Ectodermal cell (in vitro differentiated cells): ENCODE measurements around the gene IGSF3.

ENCODE experiments used
- H3K27ac ChIP-seq: 2 replicates; pipeline ENCODE4 v1.7.0; 2013; ENCODE audit warnings: mild to moderate bottlenecking, low read depth, low read length; ENCODE audit not compliant: insufficient read depth, poor library complexity, severe bottlenecking
- H3K27me3 ChIP-seq: 2 replicates; pipeline ENCODE4 v1.7.0; 2013; ENCODE audit warnings: mild to moderate bottlenecking, low read length; ENCODE audit not compliant: insufficient read depth, control insufficient read depth, poor library complexity, severe bottlenecking
- H3K36me3 ChIP-seq: one replicate; pipeline ENCODE4 v1.7.0; 2013; ENCODE audit warnings: low read length; ENCODE audit not compliant: control insufficient read depth, insufficient read depth
- H3K4me1 ChIP-seq: one replicate; pipeline ENCODE4 v1.7.0; 2013; ENCODE audit warnings: low read length; ENCODE audit not compliant: control insufficient read depth, insufficient read depth
- H3K4me3 ChIP-seq: 2 replicates; pipeline ENCODE4 v1.7.0; 2013; ENCODE audit warnings: low read depth, low read length, control low read depth; ENCODE audit not compliant: insufficient read depth
- H3K9me3 ChIP-seq: 2 replicates; pipeline ENCODE4 v1.7.0; 2013; ENCODE audit warnings: mild to moderate bottlenecking, low read length, moderate library complexity; ENCODE audit not compliant: control insufficient read depth
- WGBS, 2 experiments: methylation state at CpG; one replicate each; pipeline ENCODE4 v1.1.7; 2013; ENCODE audit warnings: missing lambda C conversion rate in 2 of 2; 5-methylcytosine and 5-hydroxymethylcytosine counted together

Gene IGSF3

DNA sequence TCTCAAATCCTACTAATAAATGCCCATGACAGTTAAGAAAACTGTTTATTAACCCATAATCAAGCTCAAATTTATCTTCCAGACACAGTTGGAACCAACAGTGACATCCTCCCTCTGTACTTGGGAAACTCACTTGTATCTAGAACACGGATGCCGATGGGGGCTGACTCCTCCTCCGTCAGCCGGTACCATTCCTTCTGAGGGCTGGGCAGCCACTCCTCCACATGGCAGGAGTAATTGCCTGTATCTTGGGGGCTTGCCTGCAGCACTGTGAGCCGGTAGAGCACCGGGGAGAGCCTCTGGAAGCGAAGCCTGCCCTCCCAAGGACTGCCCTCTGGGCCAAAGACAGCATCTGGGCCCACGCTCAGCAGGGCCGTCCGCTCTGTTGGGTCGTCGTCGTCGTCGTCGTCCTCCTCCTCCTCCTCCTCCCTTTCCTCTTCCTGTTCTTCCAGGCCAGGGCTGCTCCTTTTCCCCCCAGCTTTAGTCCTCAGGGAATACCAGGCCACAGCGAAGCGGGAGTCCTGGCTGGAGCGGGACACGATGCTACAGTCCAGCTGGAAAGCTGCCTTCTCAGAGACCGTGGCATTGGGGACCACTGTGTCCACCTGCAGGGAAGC, 88.2 kb downstream of the IGSF3 start:
- 85 to 87% methylated on average over 21 of the region's 21 CpGs for WGBS, 2 experiments
- Histone ChIP-seq H3K27ac (no peak overlapping the region), H3K36me3 (no peaks in the 10 kb centered on the region), H3K4me1 (no peaks in the 10 kb centered on the region), H3K4me3 (no peak overlapping the region), H3K27me3 (no peaks in the 10 kb centered on the region), H3K9me3 (no peaks in the 10 kb centered on the region)

DNA sequence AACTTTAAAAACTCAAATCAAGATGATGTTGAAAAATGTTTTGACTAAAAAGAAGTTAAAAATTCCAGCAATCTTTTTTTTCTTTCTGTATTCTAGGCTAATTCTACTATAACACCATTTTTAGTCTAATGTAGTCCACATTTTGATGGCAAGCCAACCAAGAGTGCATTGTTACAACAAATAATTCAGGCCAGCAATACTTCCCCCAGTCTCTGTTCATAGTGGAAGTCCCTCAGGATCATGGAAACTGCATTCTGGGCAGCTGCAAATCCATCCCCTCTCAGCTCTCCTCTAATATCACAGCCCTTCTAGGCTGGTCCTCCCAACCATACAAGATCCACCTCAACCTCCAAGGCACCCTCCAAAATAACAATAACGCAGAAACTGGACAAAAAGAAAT, 89.0 kb downstream of the IGSF3 start:
- Histone ChIP-seq H3K27me3 (no peaks in the 10 kb centered on the region), H3K27ac (no peak overlapping the region), H3K4me3 (no peak overlapping the region), H3K9me3 (no peaks in the 10 kb centered on the region), H3K36me3 (no peaks in the 10 kb centered on the region), H3K4me1 (no peaks in the 10 kb centered on the region)
- 85 to 96% methylated on average over 1 of the region's 1 CpG for WGBS, 2 experiments

DNA sequence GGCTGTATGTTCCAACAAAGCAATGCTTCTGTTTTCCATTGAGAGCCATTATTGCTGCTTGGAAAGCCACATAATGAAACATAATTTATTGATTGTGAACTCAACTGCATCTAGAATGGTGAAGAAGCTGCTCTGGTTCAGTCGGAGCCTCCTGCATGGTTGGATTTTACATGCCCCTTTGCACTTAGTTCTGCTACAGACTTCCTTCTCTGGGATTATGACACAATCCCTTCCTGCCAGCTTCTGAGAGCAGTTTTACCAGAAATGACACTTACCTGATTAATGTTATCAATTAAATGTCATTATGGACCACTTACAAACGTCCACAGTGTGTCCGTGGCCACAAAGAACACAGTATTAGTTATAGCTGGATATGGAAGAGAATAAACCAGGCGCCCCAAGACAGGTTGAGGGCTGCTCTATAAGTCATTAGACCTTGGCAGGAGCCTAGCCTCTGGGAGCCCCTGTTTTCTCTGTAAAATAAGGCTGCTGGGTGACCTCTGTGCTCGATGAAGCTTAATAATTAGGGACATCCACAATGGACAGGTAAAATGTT, 89.7 kb downstream of the IGSF3 start:
- Histone ChIP-seq H3K27ac (no peak overlapping the region), H3K36me3 (no peaks in the 10 kb centered on the region)
- 93 to 96% methylated on average over 5 of the region's 5 CpGs for WGBS, 2 experiments

DNA sequence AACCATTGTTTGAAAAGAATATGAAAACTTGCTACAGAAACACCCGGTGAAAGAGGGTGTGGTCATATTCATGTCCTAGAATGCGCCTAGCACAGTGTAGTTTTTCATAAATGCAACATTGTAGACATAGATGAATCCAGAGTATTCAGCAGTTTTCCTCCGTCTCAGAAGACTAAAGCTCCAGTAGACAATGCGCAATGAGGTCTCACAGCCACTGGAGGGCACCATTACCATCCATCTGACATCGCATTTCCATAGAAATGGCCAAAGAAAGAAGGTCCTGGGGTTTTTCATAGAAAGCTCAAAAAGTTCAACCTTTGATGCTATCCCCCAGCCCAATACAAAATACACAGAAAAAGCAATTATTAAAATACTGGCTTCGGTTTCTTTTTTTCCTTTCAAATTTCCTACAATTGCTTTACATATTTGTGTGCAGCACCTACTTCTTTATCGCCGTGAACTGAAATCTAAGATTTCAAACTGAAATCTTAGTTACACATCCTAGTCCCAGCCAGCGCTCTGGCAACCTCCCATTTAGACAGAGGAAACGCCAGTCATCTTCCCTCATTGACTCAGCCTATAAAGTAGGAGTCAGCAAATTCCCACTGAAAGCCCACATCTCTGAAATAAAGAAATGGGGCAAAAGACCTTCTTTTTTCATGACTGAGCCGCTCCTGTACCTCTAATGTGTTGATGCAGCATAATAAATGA, 92.8 kb downstream of the IGSF3 start:
- H3K27ac ChIP-seq, result no peak overlapping the region
- no peaks in the 10 kb centered on the region for H3K36me3 ChIP-seq
- no peaks in the 10 kb centered on the region for H3K9me3 ChIP-seq
- peaks cover 21% of the 10 kb centered on the region for H3K27me3 ChIP-seq
- 44% methylated on average over 11 of the region's 11 CpGs for WGBS, 2 experiments
- no peak overlapping the region for H3K4me3 ChIP-seq
- H3K4me1 ChIP-seq, result peaks cover 4% of the 10 kb centered on the region

More for the DNA sequence above, 89.7 kb downstream of the IGSF3 start:
- peaks cover 4% of the 10 kb centered on the region for H3K27me3 ChIP-seq
- H3K9me3 ChIP-seq, result no peaks in the 10 kb centered on the region
- H3K4me1 ChIP-seq, result peaks cover under 1% of the 10 kb centered on the region
- no peak overlapping the region for H3K4me3 ChIP-seq

DNA sequence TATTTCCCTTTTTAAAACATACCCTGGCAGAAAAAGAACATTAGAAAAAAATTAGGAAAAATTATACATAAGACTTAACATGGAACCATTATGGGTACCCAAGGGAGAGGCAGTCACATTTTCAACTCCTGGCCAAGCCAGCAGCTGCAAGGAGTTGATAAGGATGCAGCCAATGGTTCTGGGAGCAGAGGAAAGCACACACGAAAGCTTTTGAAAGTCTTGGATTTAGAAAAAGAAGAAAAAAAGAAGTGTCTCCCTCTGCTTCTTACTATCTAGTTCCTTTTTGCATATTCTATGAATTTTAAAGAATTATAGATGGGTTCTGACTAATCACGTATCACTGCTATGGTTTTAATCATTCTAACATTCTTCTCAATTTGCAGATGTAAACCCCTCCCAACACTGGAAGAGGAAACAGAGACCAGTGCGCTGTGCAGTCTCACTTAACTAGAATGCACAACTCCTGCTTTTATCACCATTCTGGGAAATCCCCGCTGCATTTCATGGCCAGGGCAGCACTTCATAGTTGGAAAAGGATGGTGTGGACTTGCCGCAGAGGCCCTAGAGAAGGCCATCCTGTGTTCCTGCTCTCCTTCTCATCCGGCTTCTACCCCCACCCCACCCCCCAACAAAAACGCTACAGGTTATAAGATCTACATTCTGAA, 94.0 kb downstream of the IGSF3 start:
- Histone ChIP-seq H3K9me3 (no peaks in the 10 kb centered on the region), H3K4me1 (peaks cover 4% of the 10 kb centered on the region), H3K27me3 (peaks cover 21% of the 10 kb centered on the region), H3K4me3 (no peak overlapping the region), H3K27ac (no peak overlapping the region), H3K36me3 (no peaks in the 10 kb centered on the region)
- WGBS, 2 experiments, result 90 to 94% methylated on average over 6 to 7 of the region's 7 CpGs

DNA sequence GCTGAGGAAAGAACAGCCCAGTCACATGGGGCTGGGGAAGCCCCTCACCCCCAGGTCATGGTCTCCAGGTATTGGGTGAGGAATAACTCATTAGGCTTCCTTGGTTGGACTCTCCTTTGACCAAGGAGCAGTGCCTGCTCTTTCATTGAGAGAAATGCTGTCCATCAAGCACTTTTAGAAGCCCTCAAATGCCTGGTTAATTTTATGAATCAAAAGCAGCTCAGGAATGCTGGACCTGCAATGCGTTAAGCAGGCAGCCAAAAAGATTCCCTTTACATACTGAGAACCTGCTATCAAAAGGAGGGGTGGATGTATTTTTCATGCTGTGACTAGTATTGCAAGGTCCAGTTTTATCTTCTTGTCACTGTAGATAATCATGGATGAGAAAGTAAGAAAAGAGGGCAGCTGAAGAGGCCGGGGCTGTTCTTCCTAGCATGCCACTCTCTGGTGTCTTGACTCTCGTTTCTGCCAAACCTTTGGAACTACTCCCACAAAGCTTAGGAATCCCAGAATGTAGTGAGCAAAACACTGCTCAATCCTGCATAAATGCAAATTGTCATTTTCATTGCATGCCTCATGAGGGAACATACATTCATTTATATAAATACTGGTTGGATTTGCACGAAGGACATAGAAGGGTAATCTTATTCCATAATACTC, 94.6 kb downstream of the IGSF3 start:
- Histone ChIP-seq H3K4me3 (no peak overlapping the region), H3K4me1 (peaks cover 4% of the 10 kb centered on the region), H3K27me3 (peaks cover 21% of the 10 kb centered on the region), H3K9me3 (no peaks in the 10 kb centered on the region), H3K27ac (no peak overlapping the region), H3K36me3 (no peaks in the 10 kb centered on the region)
- WGBS, 2 experiments, result 86 to 90% methylated on average over 3 of the region's 4 CpGs

DNA sequence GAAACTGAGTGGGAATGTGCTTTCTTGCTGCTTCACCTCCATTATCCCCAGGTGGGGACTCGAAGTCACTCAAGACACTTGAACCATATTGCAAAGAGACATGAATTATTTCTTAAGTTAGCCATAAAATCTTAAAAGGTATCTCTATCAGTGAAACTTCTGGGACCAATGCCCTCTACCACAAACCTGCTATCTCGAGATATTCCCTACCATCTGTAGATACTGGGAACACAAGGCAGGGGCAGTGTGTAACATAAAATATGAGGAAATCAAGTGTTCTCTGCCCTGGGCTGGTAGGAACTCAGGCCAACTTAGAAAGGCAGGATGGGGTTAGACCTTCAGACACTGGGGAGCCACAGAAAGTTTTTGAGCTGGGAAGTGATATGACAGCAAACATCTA, 95.4 kb downstream of the IGSF3 start:
- no peak overlapping the region for H3K4me3 ChIP-seq
- H3K9me3 ChIP-seq, result no peaks in the 10 kb centered on the region
- H3K27me3 ChIP-seq, result peaks cover 21% of the 10 kb centered on the region
- 86 to 88% methylated on average over 2 of the region's 2 CpGs for WGBS, 2 experiments
- no peak overlapping the region for H3K27ac ChIP-seq
- H3K36me3 ChIP-seq, result no peaks in the 10 kb centered on the region
- H3K4me1 ChIP-seq, result peaks cover 4% of the 10 kb centered on the region

DNA sequence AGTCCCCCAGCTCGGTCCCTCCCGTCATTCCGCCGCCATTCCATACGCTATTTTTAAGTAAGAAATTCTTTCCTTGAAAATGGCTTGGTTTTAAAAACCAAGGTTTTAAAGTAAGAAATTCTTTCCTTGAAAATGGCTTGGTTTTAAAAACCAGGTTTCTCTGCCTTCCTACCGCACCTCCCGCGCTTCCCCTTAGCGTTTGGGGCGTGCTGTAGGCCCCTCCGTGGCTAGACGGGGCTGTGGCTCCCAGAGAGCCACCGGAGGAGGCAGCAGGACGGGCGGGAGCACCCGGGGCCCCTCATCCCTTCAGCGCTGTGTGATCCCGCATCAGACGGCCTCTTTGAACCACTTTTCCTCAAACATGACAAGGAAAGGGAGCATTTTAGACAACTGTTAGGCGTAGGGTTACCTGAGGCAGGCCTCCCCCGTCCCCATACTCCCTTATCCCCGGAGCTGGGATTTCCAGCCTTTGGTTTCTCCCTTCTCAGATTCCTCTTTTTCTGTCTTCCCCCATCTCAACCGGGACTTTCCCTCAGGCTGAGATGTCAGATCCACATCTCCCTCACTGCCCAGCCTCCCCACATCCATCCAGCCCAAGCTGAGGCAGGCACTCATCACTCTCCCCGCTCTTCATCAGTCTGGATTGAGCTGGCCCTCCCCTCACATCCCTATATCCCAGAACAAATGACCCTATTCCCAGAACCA, 96.2 kb downstream of the IGSF3 start:
- H3K27ac ChIP-seq, result no peak overlapping the region
- H3K27me3 ChIP-seq, result peaks cover 21% of the 10 kb centered on the region
- H3K36me3 ChIP-seq, result no peaks in the 10 kb centered on the region
- H3K9me3 ChIP-seq, result no peaks in the 10 kb centered on the region
- H3K4me3 ChIP-seq, result peak overlapping the region; percentile 74
- H3K4me1 ChIP-seq, result peaks cover 4% of the 10 kb centered on the region
- WGBS, 2 experiments, result 8 to 10% methylated on average over 24 of the region's 24 CpGs

DNA sequence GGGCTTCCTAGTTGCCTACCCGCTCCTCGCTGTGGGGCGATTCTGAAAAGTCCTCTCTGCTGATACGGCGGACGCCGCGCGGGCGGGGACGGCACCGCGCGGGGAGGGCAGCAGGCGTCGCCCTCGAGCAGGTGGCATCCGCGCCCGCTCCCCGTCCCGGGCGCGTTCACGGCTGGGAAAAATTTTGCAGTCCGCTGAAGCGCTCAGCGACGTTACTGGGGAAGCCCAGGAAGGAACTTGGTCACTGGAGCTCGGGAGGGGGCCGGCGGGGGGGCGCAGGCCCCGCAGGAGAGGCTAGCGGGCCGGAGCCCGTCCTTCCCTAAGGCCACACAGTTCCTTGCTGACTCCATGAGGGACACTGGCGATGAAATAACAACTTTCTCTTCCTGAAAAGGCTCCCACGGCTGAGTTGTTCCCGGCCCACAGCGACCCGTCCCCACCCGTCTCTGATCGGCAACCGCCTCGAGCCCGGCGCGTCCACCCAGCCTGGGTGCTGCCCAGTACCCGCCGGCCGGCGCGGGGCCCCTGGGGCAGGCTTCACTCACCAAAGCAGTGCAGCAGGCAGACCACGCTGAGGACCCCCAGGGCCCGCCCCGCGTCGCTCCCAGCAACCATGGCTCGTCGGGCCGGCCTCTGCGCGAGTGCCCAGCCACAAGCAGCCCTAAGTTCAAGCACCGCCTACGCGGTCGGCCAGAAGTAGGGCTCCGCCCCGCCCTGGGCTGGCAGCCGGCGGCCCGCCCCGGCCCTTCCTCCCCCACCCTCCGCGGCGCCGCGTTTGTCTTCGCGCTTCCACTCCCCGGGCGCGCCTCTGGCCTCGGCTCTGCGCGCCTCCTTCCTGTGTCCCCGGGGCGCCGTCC, 96.9 kb downstream of the IGSF3 start, which contains the start of gene CD58:
Gene CD58 (minus strand): TSS at position 669 of the 857 bp plus-strand sequence. CDS start 54 bp downstream, at position 615.
- 0% methylated on average over 90 of the region's 90 CpGs for WGBS, 2 experiments

More for the DNA sequence above, 96.9 kb downstream of the IGSF3 start, which contains the start of gene CD58:
- H3K27me3 ChIP-seq, result peaks cover 21% of the 10 kb centered on the region
- peaks cover 4% of the 10 kb centered on the region for H3K4me1 ChIP-seq
- peak within 1 kb of the TSS; percentile 74 for H3K4me3 ChIP-seq
- H3K9me3 ChIP-seq, result no peaks in the 10 kb centered on the region
- peak within 1 kb of the TSS; percentile 61 for H3K27ac ChIP-seq
- H3K36me3 ChIP-seq, result no peaks in the 10 kb centered on the region
